BJ (cell line): ENCODE data around the gene LSM14B. TPM values are rescaled to one million over a fixed set of nuclear protein-coding genes. Genes with fewer than 3 reads are reported as not detected.

ENCODE experiments used
- CTCF ChIA-PET: fragments of 350-600 bp; formaldehyde crosslinking; extraction: SDS; loops from one replicate; lab custom pipeline; 2021; ENCODE audit warnings: antibody characterized with exemption, inconsistent platforms; lab: Yijun Ruan, JAX
- POLR2A ChIA-PET: fragments of 300-600 bp; sonication (Branson Sonifier 250); formaldehyde crosslinking; extraction: SDS; loops from one replicate; lab custom pipeline; 2021; ENCODE audit warnings: antibody characterized with exemption; lab: Charles Lee
- DNase-seq: peaks from one replicate; pipeline ENCODE4 v3.0.0-alpha.2; 2011; ENCODE audit warnings: low read depth
- H3K27me3 ChIP-seq: 2 replicates; pipeline ENCODE4 v1.6.0; 2011; ENCODE audit warnings: low read length; ENCODE audit not compliant: control insufficient read depth, insufficient read depth
- H3K36me3 ChIP-seq: 2 replicates; pipeline ENCODE4 v1.5.1; 2011; ENCODE audit warnings: low read length; ENCODE audit not compliant: control insufficient read depth, insufficient read depth
- H3K4me3 ChIP-seq: 2 replicates; pipeline ENCODE4 v1.5.1; 2011; ENCODE audit warnings: low read depth, mild to moderate bottlenecking, control low read depth, low read length
- CTCF ChIP-seq: IDR thresholded peaks from 2 replicates; pipeline ENCODE4 v1.5.1; 2011; ENCODE audit warnings: low read depth, mild to moderate bottlenecking, control low read depth, inconsistent platforms, low read length, moderate library complexity; ENCODE audit not compliant: insufficient read depth
- polyA plus RNA-seq: library from polyadenylated mRNA; depleted of rRNA; stranded (reverse); fragments of >200 nt; gene quantifications from 2 replicates; pipeline ENCODE4 v1.2.3, GENCODE V29; 2011

The LSM14B gene
- polyA plus RNA-seq, 1 experiment: 48.2 TPM

GRCh38 chr20:62157387-62158087 lies 35.3 kb downstream of the LSM14B start:
- ChIA-PET POLR2A (no interaction called here), CTCF (interaction anchor here (1.2 to 2.3 kb wide), 3 partner anchors 10 to 147 kb away, joined by 8 to 14 read pairs (median 9); no protein-coding TSS in a partner anchor)
- no peak overlapping the region for H3K4me3 ChIP-seq
- H3K36me3 ChIP-seq: peaks cover 10% of the 10 kb centered on the region
- DNase-seq: no peak
- TF ChIP-seq CTCF: no peak
- no peaks in the 10 kb centered on the region for H3K27me3 ChIP-seq

GRCh38 chr20:62158088-62158400 lies 35.8 kb downstream of the LSM14B start:
- Histone ChIP-seq H3K27me3 (no peaks in the 10 kb centered on the region), H3K4me3 (no peak overlapping the region), H3K36me3 (peaks cover 15% of the 10 kb centered on the region)
- no peak for TF ChIP-seq CTCF
- ChIA-PET POLR2A (no interaction called here), CTCF (no interaction called here)
- no peak for DNase-seq

- DNase-seq: no peak
- H3K27me3 ChIP-seq: no peaks in the 10 kb centered on the region
- ChIA-PET CTCF (interaction anchor here (0.6 kb wide), 1 partner anchor 26 kb away, joined by 4 read pairs; no protein-coding TSS in a partner anchor), POLR2A (no interaction called here)
- peaks cover 18% of the 10 kb centered on the region for H3K36me3 ChIP-seq
- no peak overlapping the region for H3K4me3 ChIP-seq
- TF ChIP-seq CTCF: no peak
Measured at GRCh38 chr20:62158541-62158940, 36.3 kb downstream of the LSM14B start.

GRCh38 chr20:62159052-62159451 lies 36.8 kb downstream of the LSM14B start:
- POLR2A ChIA-PET: no interaction called here
- H3K36me3 ChIP-seq: peaks cover 19% of the 10 kb centered on the region
- H3K27me3 ChIP-seq: no peaks in the 10 kb centered on the region
- DNase-seq: no peak
- CTCF ChIA-PET: interaction anchor here (0.6 kb wide), 1 partner anchor 26 kb away, joined by 4 read pairs; no protein-coding TSS in a partner anchor
- no peak for TF ChIP-seq CTCF
- no peak overlapping the region for H3K4me3 ChIP-seq

- H3K27me3 ChIP-seq: no peaks in the 10 kb centered on the region
- H3K36me3 ChIP-seq: peaks cover 24% of the 10 kb centered on the region
- no peak overlapping the region for H3K4me3 ChIP-seq
- no peak for DNase-seq
- TF ChIP-seq CTCF: no peak
- POLR2A ChIA-PET: no interaction called here
- CTCF ChIA-PET: no interaction called here
Measured at GRCh38 chr20:62159839-62160238, 37.6 kb downstream of the LSM14B start.
